H1 (cell line): ENCODE results near the gene PLEKHG3.

Experiments
- CTCF ChIP-seq, 3 experiments: IDR thresholded peaks; 1 replicate in 2 of 3; 2 replicates in 1 of 3; pipeline versions ENCODE4 v1.5.1 to v1.6.1; 2011; ENCODE audit warnings: low read length in 3 of 3, mild to moderate bottlenecking in 3 of 3, inconsistent platforms in 2 of 3, low read depth in 1 of 3, moderate library complexity in 1 of 3; ENCODE audit not compliant: insufficient read depth in 1 of 3; ENCODE audit errors: control extremely low read depth in 1 of 3
- E2F6 ChIP-seq: IDR thresholded peaks from 2 replicates; pipeline ENCODE4 v1.6.1; 2012; ENCODE audit warnings: inconsistent platforms
- GTF2F1 ChIP-seq: IDR thresholded peaks from 2 replicates; pipeline ENCODE4 v1.6.1; 2012; ENCODE audit warnings: low read depth, low read length, improper control_type of control experiment, borderline replicate concordance
- JUND ChIP-seq: IDR thresholded peaks from 2 replicates; pipeline ENCODE4 v1.6.1; 2011; ENCODE audit warnings: mild to moderate bottlenecking, improper control_type of control experiment, low read length
- KDM5A ChIP-seq: fragments of 200-600 bp; IDR thresholded peaks from 2 replicates; pipeline ENCODE4 v1.7.1; 2012; ENCODE audit warnings: mild to moderate bottlenecking, low read length, inconsistent platforms, mixed read lengths
- POLR2A ChIP-seq, 2 experiments: IDR thresholded peaks; 1 replicate in 1 of 2; 2 replicates in 1 of 2; pipeline ENCODE4 v1.6.1; 2011; ENCODE audit warnings: low read depth in 2 of 2, low read length in 2 of 2, mild to moderate bottlenecking in 2 of 2; ENCODE audit errors: control extremely low read depth in 1 of 2
- POLR2AphosphoS5 ChIP-seq: IDR thresholded peaks from 2 replicates; pipeline ENCODE4 v1.6.1; 2011; ENCODE audit warnings: low read depth, low read length
- RAD21 ChIP-seq, 2 experiments: IDR thresholded peaks in 1 of 2; conservative IDR thresholded peaks in 1 of 2; 2 replicates each; pipeline ENCODE4 v1.6.1; 2011; ENCODE audit warnings: low read depth in 2 of 2, low read length in 2 of 2, improper control_type of control experiment in 1 of 2, inconsistent platforms in 1 of 2, mild to moderate bottlenecking in 1 of 2, moderate library complexity in 1 of 2
- SUZ12 ChIP-seq: fragments of 200-600 bp; sonication (generic); IDR thresholded peaks from 2 replicates; pipeline ENCODE4 v1.6.1; 2012; ENCODE audit warnings: mild to moderate bottlenecking, inconsistent platforms, low read length, moderate library complexity, mixed read lengths
- YY1 ChIP-seq: IDR thresholded peaks from 2 replicates; pipeline ENCODE4 v1.6.1; 2011; ENCODE audit warnings: low read depth, mild to moderate bottlenecking, low read length

DNA sequence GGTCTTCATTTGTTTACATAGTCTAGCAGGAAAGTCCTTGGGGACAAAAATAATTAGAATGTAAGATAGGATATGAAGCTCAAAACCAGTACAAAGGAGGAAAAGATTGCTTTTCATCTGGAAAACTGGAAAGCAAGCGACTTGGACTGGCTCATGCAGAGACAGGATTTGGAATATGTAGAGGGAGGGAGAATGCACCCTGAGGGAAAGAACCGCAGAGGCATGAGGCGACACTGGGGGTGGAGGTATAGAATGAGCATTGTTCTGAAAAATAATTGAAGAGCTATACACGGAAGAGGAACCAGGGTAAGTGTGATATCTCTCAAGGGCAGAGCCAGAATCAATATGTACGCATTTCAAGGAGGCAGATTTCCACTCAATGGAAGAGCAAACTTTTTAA lies 85.5 kb downstream of the PLEKHG3 start:
- TF ChIP-seq JUND (no peak), RAD21 (IDR thresholded peaks at IDR 0.05 in 1 of 2, conservative IDR thresholded peaks at IDR 0.05 in 1 of 2; ENCODE audit: low read depth in 2 of 2, low read length in 2 of 2) (no peak), SUZ12 (no peak), KDM5A (no peak), E2F6 (no peak), CTCF (IDR thresholded peaks at IDR 0.05; ENCODE audit: control extremely low read depth in 1 of 3, insufficient read depth in 1 of 3, low read depth in 1 of 3, low read length in 3 of 3) (no peak), YY1 (no peak), POLR2A (IDR thresholded peaks at IDR 0.05; ENCODE audit: control extremely low read depth in 1 of 2, low read depth in 2 of 2, low read length in 2 of 2) (no peak), GTF2F1 (no peak), POLR2AphosphoS5 (no peak)
